IMR-90 (cell line): Measurements from ENCODE around the gene NDRG4. TPM values are rescaled to one million over a fixed set of nuclear protein-coding genes. Genes with fewer than 3 reads are reported as not detected.

Experiments
- ATAC-seq: fragments of 200-7000 bp; cut with Tn5 transposase; 2 replicates; pipeline ENCODE4 v1.9.1; 2020; ENCODE audit warnings: low read depth, mild to moderate bottlenecking, moderate library complexity
- BruUV-seq: library from RNA; stranded (reverse); fragments of 400-500 nt; replicated peaks from 2 replicates; lab custom pipeline; 2021; lab: Mats Ljungman, UMichigan
- CTCF ChIA-PET: fragments of 300-600 bp; formaldehyde crosslinking; extraction: SDS; loops from one replicate; lab custom pipeline; 2021; ENCODE audit warnings: antibody characterized with exemption; lab: Yijun Ruan, JAX
- POLR2A ChIA-PET: fragments of 300-600 bp; sonication (Branson Sonifier 250); formaldehyde crosslinking; loops from one replicate; lab custom pipeline; 2022; ENCODE audit warnings: antibody characterized with exemption; ENCODE audit not compliant: unreplicated experiment; lab: Charles Lee
- DNase-seq: peaks from one replicate; pipeline ENCODE4 v3.0.0; 2013
- H2AFZ ChIP-seq: replicated peaks from 2 replicates; pipeline ENCODE3; 2013; ENCODE audit warnings: low read length, mild to moderate bottlenecking; ENCODE audit not compliant: poor library complexity
- H2AK5ac ChIP-seq: 2 replicates; pipeline ENCODE4 v1.6.1; 2013; ENCODE audit warnings: low read depth, low read length, inconsistent platforms
- H2AK9ac ChIP-seq: replicated peaks from 2 replicates; pipeline ENCODE3; 2013; ENCODE audit warnings: mild to moderate bottlenecking, low read depth, low read length, moderate library complexity; ENCODE audit not compliant: poor library complexity
- H2BK120ac ChIP-seq: 2 replicates; pipeline ENCODE4 v1.6.1; 2013; ENCODE audit warnings: low read depth, low read length, inconsistent platforms
- H2BK15ac ChIP-seq: 3 replicates; pipeline ENCODE4 v1.6.1; 2013; ENCODE audit warnings: low read depth, low read length, inconsistent platforms
- H2BK20ac ChIP-seq: 2 replicates; pipeline ENCODE4 v1.6.1; 2013; ENCODE audit warnings: low read depth, mild to moderate bottlenecking, inconsistent platforms, low read length, moderate library complexity
- H2BK5ac ChIP-seq: 2 replicates; pipeline ENCODE4 v1.6.1; 2013; ENCODE audit warnings: mild to moderate bottlenecking, low read depth, low read length, inconsistent platforms; ENCODE audit not compliant: poor library complexity, severe bottlenecking
- H3K14ac ChIP-seq: replicated peaks from 2 replicates; pipeline ENCODE4 v1.6.1; 2013; ENCODE audit warnings: low read depth, low read length, inconsistent platforms
- H3K18ac ChIP-seq: 2 replicates; pipeline ENCODE4 v1.6.1; 2013; ENCODE audit warnings: low read depth, low read length, control low read depth
- H3K23ac ChIP-seq: 2 replicates; pipeline ENCODE4 v1.6.1; 2013; ENCODE audit warnings: low read depth, low read length, inconsistent platforms
- H3K27ac ChIP-seq: 2 replicates; pipeline ENCODE4 v1.5.1; 2013; ENCODE audit warnings: mild to moderate bottlenecking, control low read depth, low read length; ENCODE audit not compliant: insufficient read depth
- H3K27me3 ChIP-seq: 2 replicates; pipeline ENCODE4 v1.6.1; 2013; ENCODE audit warnings: low read length; ENCODE audit not compliant: control insufficient read depth, insufficient read depth
- H3K36me3 ChIP-seq: 2 replicates; pipeline ENCODE4 v1.6.1; 2013; ENCODE audit warnings: low read length, mixed read lengths; ENCODE audit not compliant: control insufficient read depth, insufficient read depth
- H3K4ac ChIP-seq: 2 replicates; pipeline ENCODE4 v1.6.1; 2013; ENCODE audit warnings: low read depth, low read length, inconsistent platforms
- H3K4me1 ChIP-seq: 2 replicates; pipeline ENCODE4 v1.6.1; 2013; ENCODE audit warnings: low read length, mixed read lengths; ENCODE audit not compliant: control insufficient read depth, insufficient read depth
- H3K4me2 ChIP-seq: 2 replicates; pipeline ENCODE4 v1.6.1; 2013; ENCODE audit warnings: low read depth, mild to moderate bottlenecking, control low read depth, low read length, moderate library complexity
- H3K4me3 ChIP-seq: 2 replicates; pipeline ENCODE4 v1.5.1; 2013; ENCODE audit warnings: low read depth, mild to moderate bottlenecking, control low read depth, low read length, moderate library complexity; ENCODE audit not compliant: insufficient read depth
- H3K56ac ChIP-seq: 2 replicates; pipeline ENCODE4 v1.6.1; 2013; ENCODE audit warnings: low read length, inconsistent platforms; ENCODE audit not compliant: insufficient read depth; ENCODE audit errors: extremely low read depth
- H3K79me1 ChIP-seq, 2 experiments: 2 replicates each; pipeline ENCODE4 v1.6.1; 2013; ENCODE audit warnings: low read length in 2 of 2, inconsistent platforms in 1 of 2, low read depth in 1 of 2
- H3K9ac ChIP-seq: 2 replicates; pipeline ENCODE4 v1.6.1; 2013; ENCODE audit warnings: low read depth, low read length, control low read depth
- H3K9me1 ChIP-seq: 2 replicates; pipeline ENCODE4 v1.6.1; 2013; ENCODE audit warnings: low read length, inconsistent platforms; ENCODE audit not compliant: insufficient read depth
- H3K9me3 ChIP-seq: 2 replicates; pipeline ENCODE4 v1.6.1; 2013; ENCODE audit warnings: low read length; ENCODE audit not compliant: control insufficient read depth, insufficient read depth
- H4K20me1 ChIP-seq: 2 replicates; pipeline ENCODE4 v1.6.1; 2013; ENCODE audit warnings: low read length, inconsistent platforms; ENCODE audit not compliant: insufficient read depth
- H4K5ac ChIP-seq: 2 replicates; pipeline ENCODE4 v1.6.1; 2013; ENCODE audit warnings: mild to moderate bottlenecking, low read depth, low read length, control low read depth
- H4K8ac ChIP-seq, 2 experiments: 2 replicates each; pipeline ENCODE4 v1.6.1; 2013; ENCODE audit warnings: low read depth in 2 of 2, low read length in 2 of 2, control low read depth in 1 of 2, inconsistent platforms in 1 of 2
- H4K91ac ChIP-seq: 2 replicates; pipeline ENCODE4 v1.6.1; 2013; ENCODE audit warnings: low read depth, low read length, inconsistent platforms; ENCODE audit not compliant: insufficient read depth
- BHLHE40 ChIP-seq: fragments of 150-350 bp; IDR thresholded peaks from 2 replicates; pipeline ENCODE4 v1.6.1; 2016; ENCODE audit warnings: mild to moderate bottlenecking, low read depth, low read length
- CEBPB ChIP-seq: IDR thresholded peaks from 2 replicates; pipeline ENCODE4 v1.6.1; 2012; ENCODE audit warnings: low read depth, low read length, improper control_type of control experiment
- CHD1 ChIP-seq: IDR thresholded peaks from 2 replicates; pipeline ENCODE4 v1.6.1; 2012; ENCODE audit warnings: low read depth, low read length, improper control_type of control experiment
- FOS ChIP-seq: fragments of 150-350 bp; IDR thresholded peaks from 2 replicates; pipeline ENCODE4 v1.6.1; 2016; ENCODE audit warnings: low read depth, low read length
- MAFK ChIP-seq: IDR thresholded peaks from 2 replicates; pipeline ENCODE4 v1.6.1; 2012; ENCODE audit warnings: low read depth, low read length, improper control_type of control experiment
- MAZ ChIP-seq: IDR thresholded peaks from 2 replicates; pipeline ENCODE4 v1.6.1; 2012; ENCODE audit warnings: low read depth, mild to moderate bottlenecking, low read length, improper control_type of control experiment, moderate library complexity, borderline replicate concordance
- MXI1 ChIP-seq: IDR thresholded peaks from 2 replicates; pipeline ENCODE4 v1.6.1; 2012; ENCODE audit warnings: low read depth, mild to moderate bottlenecking, low read length, moderate library complexity, borderline replicate concordance
- NFE2L2 ChIP-seq: fragments of 150-350 bp; IDR thresholded peaks from 2 replicates; pipeline ENCODE4 v1.6.1; 2016; ENCODE audit warnings: low read depth, mild to moderate bottlenecking, low read length
- POLR2A ChIP-seq: IDR thresholded peaks from 2 replicates; pipeline ENCODE4 v1.6.1; 2012; ENCODE audit warnings: mild to moderate bottlenecking, low read depth, low read length
- RAD21 ChIP-seq: IDR thresholded peaks from 2 replicates; pipeline ENCODE4 v1.6.1; 2012; ENCODE audit warnings: low read length, improper control_type of control experiment
- RCOR1 ChIP-seq: IDR thresholded peaks from 2 replicates; pipeline ENCODE4 v1.6.1; 2012; ENCODE audit warnings: mild to moderate bottlenecking, low read length, improper control_type of control experiment; ENCODE audit not compliant: insufficient replicate concordance
- RFX5 ChIP-seq: IDR thresholded peaks from 2 replicates; pipeline ENCODE4 v1.8.0; 2012; ENCODE audit warnings: low read depth, mild to moderate bottlenecking, low read length, moderate library complexity
- SMC3 ChIP-seq: fragments of 150-350 bp; IDR thresholded peaks from 2 replicates; pipeline ENCODE4 v1.6.1; 2016; ENCODE audit warnings: low read depth, mild to moderate bottlenecking, antibody characterized with exemption, low read length, moderate library complexity
- USF2 ChIP-seq: fragments of 150-350 bp; IDR thresholded peaks from 2 replicates; pipeline ENCODE4 v1.6.1; 2017; ENCODE audit warnings: mild to moderate bottlenecking, antibody characterized with exemption, low read length, low read depth
- WGBS, 2 experiments: methylation state at CpG; one replicate each; pipeline versions ENCODE4 v1.1.5 to v1.1.7; 2013; ENCODE audit warnings: missing lambda C conversion rate in 2 of 2; ENCODE audit not compliant: insufficient read length in 1 of 2; ENCODE audit errors: extremely low coverage in 2 of 2; 5-methylcytosine and 5-hydroxymethylcytosine counted together
- dilution Hi-C: fragments of 300-500 bp; cut with HindIII; formaldehyde crosslinking; loops from one replicate; pipeline ENCODE4 v1.14.3; 2018; ENCODE audit warnings: low sequenced_read_pairs; ENCODE audit not compliant: unreplicated experiment
- in situ Hi-C: fragments of 300-500 bp; cut with MboI; formaldehyde crosslinking; loops from 3 replicates; pipeline ENCODE4 v1.14.3; 2019; ENCODE audit warnings: low sequenced_read_pairs, inconsistent platforms, mixed read lengths
- intact Hi-C: fragments of 100-400 bp; cut with micrococcal nuclease; formaldehyde crosslinking; loops from 2 replicates; pipeline ENCODE4 v1.10.0; 2022
- polyA plus RNA-seq, 3 experiments: library from polyadenylated mRNA; depleted of rRNA; stranded (reverse); fragments of >200 nt; gene quantifications; 2 replicates each; pipeline ENCODE4 v1.2.3, GENCODE V29; 2012; ENCODE audit warnings: low replicate concordance in 1 of 3
- total RNA-seq: library from RNA; depleted of rRNA; stranded (reverse); fragments of >200 nt; gene quantifications from 2 replicates; pipeline ENCODE4 v1.2.3, GENCODE V29; 2012
- TF ChIP-seq, protein P1 (sequence below): fragments of 150-350 bp; IDR thresholded peaks from 2 replicates; pipeline ENCODE4 v1.6.1; 2016; ENCODE audit warnings: low read depth, mild to moderate bottlenecking, low read length, moderate library complexity, borderline replicate concordance
- TF ChIP-seq, protein P2 (sequence below): conservative IDR thresholded peaks from 2 replicates; pipeline ENCODE4 v1.5.1; 2012; ENCODE audit warnings: mild to moderate bottlenecking, low read depth, low read length, improper control_type of control experiment

The NDRG4 gene
- total and polyA plus RNA-seq, 2 of the 4 experiments (the other 2 are of a cell fraction), result 10.9 to 23.5 TPM

DNA sequence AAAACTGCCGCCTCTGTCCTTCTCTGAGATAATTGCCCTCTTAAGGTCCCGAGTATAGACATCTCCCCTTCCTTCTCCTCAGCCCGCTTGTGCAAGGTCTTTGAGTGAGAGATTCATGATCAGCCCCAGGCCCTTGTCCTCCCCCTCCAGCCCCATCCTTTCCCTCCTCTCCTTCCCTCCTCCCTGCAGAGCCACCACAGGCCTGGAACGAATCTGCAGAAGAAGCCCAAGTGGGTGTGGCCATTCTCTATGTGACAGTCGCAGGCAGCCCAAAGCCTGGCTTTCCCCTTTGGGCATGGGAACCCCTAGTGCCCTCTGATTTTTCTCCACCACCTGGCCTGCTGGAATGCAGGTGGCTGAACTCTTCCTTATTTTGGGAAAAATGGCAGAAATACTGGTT is 7.2 kb upstream of the NDRG4 start:
- no peak overlapping the region for H3K4me3 ChIP-seq
- no peak overlapping the region for H2AFZ ChIP-seq
- peaks cover 7% of the 10 kb centered on the region; the same call in 1 of the 2 replicates for H3K4me1 ChIP-seq
- ChIA-PET POLR2A (no interaction called here), CTCF (no interaction called here)
- in situ Hi-C loops, result loop anchor here (5.0 kb wide), 1 partner anchor 160 kb away; no protein-coding TSS in a partner anchor
- no peaks in the 10 kb centered on the region for H3K79me1 ChIP-seq
- H2BK120ac ChIP-seq, result no peak overlapping the region
- no peak overlapping the region for H3K27ac ChIP-seq
- no peak overlapping the region for H3K9ac ChIP-seq
- no peaks in the 10 kb centered on the region for H4K20me1 ChIP-seq
- H4K5ac ChIP-seq, result no peak overlapping the region
- no peak overlapping the region for H2AK5ac ChIP-seq
- no peak overlapping the region for H3K4ac ChIP-seq
- H2BK20ac ChIP-seq, result no peak overlapping the region
- H3K9me1 ChIP-seq, result no peaks in the 10 kb centered on the region; the same call in 1 of the 2 replicates
- dilution Hi-C loops, result no loop called here
- H2BK15ac ChIP-seq, result no peak overlapping the region
- no peak overlapping the region for H3K4me2 ChIP-seq
- no peak for DNase-seq
- TF ChIP-seq, protein P1, sequence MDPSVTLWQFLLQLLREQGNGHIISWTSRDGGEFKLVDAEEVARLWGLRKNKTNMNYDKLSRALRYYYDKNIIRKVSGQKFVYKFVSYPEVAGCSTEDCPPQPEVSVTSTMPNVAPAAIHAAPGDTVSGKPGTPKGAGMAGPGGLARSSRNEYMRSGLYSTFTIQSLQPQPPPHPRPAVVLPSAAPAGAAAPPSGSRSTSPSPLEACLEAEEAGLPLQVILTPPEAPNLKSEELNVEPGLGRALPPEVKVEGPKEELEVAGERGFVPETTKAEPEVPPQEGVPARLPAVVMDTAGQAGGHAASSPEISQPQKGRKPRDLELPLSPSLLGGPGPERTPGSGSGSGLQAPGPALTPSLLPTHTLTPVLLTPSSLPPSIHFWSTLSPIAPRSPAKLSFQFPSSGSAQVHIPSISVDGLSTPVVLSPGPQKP, result no peak
- TF ChIP-seq RAD21 (no peak), BHLHE40 (no peak), CEBPB (no peak), MAZ (no peak), RCOR1 (no peak), MAFK (no peak), RFX5 (no peak), MXI1 (no peak), NFE2L2 (no peak), SMC3 (no peak), CHD1 (no peak), POLR2A (no peak), USF2 (no peak), FOS (no peak)
- TF ChIP-seq, protein P2, sequence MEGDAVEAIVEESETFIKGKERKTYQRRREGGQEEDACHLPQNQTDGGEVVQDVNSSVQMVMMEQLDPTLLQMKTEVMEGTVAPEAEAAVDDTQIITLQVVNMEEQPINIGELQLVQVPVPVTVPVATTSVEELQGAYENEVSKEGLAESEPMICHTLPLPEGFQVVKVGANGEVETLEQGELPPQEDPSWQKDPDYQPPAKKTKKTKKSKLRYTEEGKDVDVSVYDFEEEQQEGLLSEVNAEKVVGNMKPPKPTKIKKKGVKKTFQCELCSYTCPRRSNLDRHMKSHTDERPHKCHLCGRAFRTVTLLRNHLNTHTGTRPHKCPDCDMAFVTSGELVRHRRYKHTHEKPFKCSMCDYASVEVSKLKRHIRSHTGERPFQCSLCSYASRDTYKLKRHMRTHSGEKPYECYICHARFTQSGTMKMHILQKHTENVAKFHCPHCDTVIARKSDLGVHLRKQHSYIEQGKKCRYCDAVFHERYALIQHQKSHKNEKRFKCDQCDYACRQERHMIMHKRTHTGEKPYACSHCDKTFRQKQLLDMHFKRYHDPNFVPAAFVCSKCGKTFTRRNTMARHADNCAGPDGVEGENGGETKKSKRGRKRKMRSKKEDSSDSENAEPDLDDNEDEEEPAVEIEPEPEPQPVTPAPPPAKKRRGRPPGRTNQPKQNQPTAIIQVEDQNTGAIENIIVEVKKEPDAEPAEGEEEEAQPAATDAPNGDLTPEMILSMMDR, result no peak
- no peaks in the 10 kb centered on the region for H3K36me3 ChIP-seq
- no peak overlapping the region for H2BK5ac ChIP-seq
- no CpG with 5 or more reads among the region's 5 CpGs for WGBS, 2 experiments
- H3K18ac ChIP-seq, result no peak overlapping the region
- H3K27me3 ChIP-seq, result peaks cover 10% of the 10 kb centered on the region
- H2AK9ac ChIP-seq, result no peak overlapping the region
- H3K9me3 ChIP-seq, result no peaks in the 10 kb centered on the region
- ATAC-seq, result no peak
- H3K56ac ChIP-seq, result no peak overlapping the region
- H4K91ac ChIP-seq, result no peak overlapping the region
- H3K14ac ChIP-seq, result no peak overlapping the region
- H3K23ac ChIP-seq, result no peak overlapping the region
- no TSS peak for BruUV-seq
- H4K8ac ChIP-seq, result no peak overlapping the region
- intact Hi-C loops, result no loop called here
